B cell (primary cell): ENCODE results near the gene PCSK6. TPM values are rescaled to one million over a fixed set of nuclear protein-coding genes. Genes with fewer than 3 reads are reported as not detected.

ENCODE experiments used
- ATAC-seq: fragments of 200-7000 bp; cut with Tn5 transposase; one replicate; pipeline ENCODE4 v1.10.0; 2021; ENCODE audit warnings: low read depth, mild to moderate bottlenecking, moderate number of reproducible peaks, moderate library complexity
- CTCF ChIA-PET: fragments of 350-600 bp; sonication (Branson Sonifier 250); formaldehyde crosslinking; loops from one replicate; lab custom pipeline; 2021; ENCODE audit warnings: antibody characterized with exemption, inconsistent platforms; lab: Charles Lee
- POLR2A ChIA-PET: fragments of 350-600 bp; sonication (Branson Sonifier 250); formaldehyde crosslinking; loops from one replicate; lab custom pipeline; 2021; ENCODE audit warnings: antibody characterized with exemption; lab: Charles Lee
- DNase-seq: peaks from one replicate; pipeline ENCODE4 v3.0.0; 2013
- H2AFZ ChIP-seq: 2 replicates; pipeline ENCODE4 v1.6.1; 2012; ENCODE audit warnings: mild to moderate bottlenecking, low read depth, low read length; ENCODE audit not compliant: insufficient read depth, poor library complexity, severe bottlenecking
- H3K27ac ChIP-seq, 2 donors: 1 replicate in 1 of 2; 2 replicates in 1 of 2; pipeline ENCODE4 v1.5.1; 2012 to 2013; ENCODE audit warnings: low read length in 2 of 2, mild to moderate bottlenecking in 2 of 2, moderate library complexity in 1 of 2
- H3K27me3 ChIP-seq, 4 experiments: fragments of 200-600 bp in 1 of 4; sonication (generic) in 1 of 4; replicated peaks in 1 of 4; 1 replicate in 2 of 4; 2 replicates in 2 of 4; pipeline versions ENCODE4 v1.6.1 to v1.7.0; 2013 to 2016; ENCODE audit warnings: low read length in 3 of 4, mild to moderate bottlenecking in 2 of 4, mixed read lengths in 1 of 4, moderate library complexity in 1 of 4; ENCODE audit not compliant: insufficient read depth in 4 of 4, control insufficient read depth in 3 of 4; ENCODE audit errors: control extremely low read depth in 1 of 4
- H3K36me3 ChIP-seq, 2 experiments: replicated peaks in 1 of 2; 1 replicate in 1 of 2; 2 replicates in 1 of 2; pipeline versions ENCODE4 v1.6.1 to v1.7.1; 2013; ENCODE audit warnings: low read length in 1 of 2; ENCODE audit not compliant: insufficient read depth in 2 of 2, control insufficient read depth in 1 of 2; ENCODE audit errors: control extremely low read depth in 1 of 2, extremely low read depth in 1 of 2
- H3K4me1 ChIP-seq, 2 donors: fragments of 200-600 bp in 1 of 2; sonication (generic) in 1 of 2; 1 replicate in 1 of 2; 2 replicates in 1 of 2; pipeline versions ENCODE4 v1.5.1 to v1.6.1; 2013 to 2017; ENCODE audit warnings: low read length in 2 of 2; ENCODE audit not compliant: control insufficient read depth in 2 of 2, insufficient read depth in 2 of 2
- H3K4me2 ChIP-seq: replicated peaks from 2 replicates; pipeline ENCODE3; 2012; ENCODE audit warnings: mild to moderate bottlenecking, low read depth, low read length; ENCODE audit not compliant: poor library complexity, severe bottlenecking
- H3K4me3 ChIP-seq, 5 experiments: fragments of 200-600 bp in 1 of 5; sonication (generic) in 1 of 5; 1 replicate in 3 of 5; 2 replicates in 2 of 5; pipeline versions ENCODE4 v1.5.1 to v1.7.0; 2011 to 2016; ENCODE audit warnings: low read length in 4 of 5, mild to moderate bottlenecking in 4 of 5, low read depth in 2 of 5, control low read depth in 1 of 5, moderate library complexity in 1 of 5; ENCODE audit not compliant: insufficient read depth in 1 of 5; ENCODE audit errors: control extremely low read depth in 1 of 5, extremely low read depth in 1 of 5
- H3K79me2 ChIP-seq: fragments of 200-600 bp; sonication (generic); one replicate; pipeline ENCODE4 v1.6.0; 2016; ENCODE audit warnings: low read length; ENCODE audit not compliant: control insufficient read depth, insufficient read depth
- H3K9ac ChIP-seq: fragments of 200-600 bp; sonication (generic); 2 replicates; pipeline ENCODE4 v1.6.1; 2017; ENCODE audit warnings: mild to moderate bottlenecking, low read length, moderate library complexity
- H3K9me3 ChIP-seq, 3 donors: one replicate each; pipeline versions ENCODE4 v1.6.1 to v1.7.1; 2013; ENCODE audit warnings: low read length in 2 of 3; ENCODE audit not compliant: control insufficient read depth in 2 of 3, insufficient read depth in 1 of 3; ENCODE audit errors: control extremely low read depth in 1 of 3
- H4K20me1 ChIP-seq: 2 replicates; pipeline ENCODE4 v1.6.0; 2012; ENCODE audit warnings: mild to moderate bottlenecking, low read length; ENCODE audit not compliant: insufficient read depth, control insufficient read depth, poor library complexity, severe bottlenecking
- H3K27ac Mint-ChIP-seq: one replicate; pipeline ENCODE4 v1.8.0; 2021; ENCODE audit warnings: mixed read lengths
- H3K27me3 Mint-ChIP-seq: one replicate; pipeline ENCODE4 v1.8.0; 2021; ENCODE audit warnings: mixed read lengths
- H3K4me1 Mint-ChIP-seq: one replicate; pipeline ENCODE4 v1.8.0; 2021; ENCODE audit warnings: mixed read lengths
- H3K4me3 Mint-ChIP-seq: one replicate; pipeline ENCODE4 v1.8.0; 2021; ENCODE audit warnings: mixed read lengths
- H3K9me3 Mint-ChIP-seq: one replicate; pipeline ENCODE4 v1.8.0; 2022; ENCODE audit warnings: mixed read lengths; ENCODE audit not compliant: insufficient read depth
- CTCF ChIP-seq: fragments of 200-600 bp; IDR thresholded peaks from one replicate; pipeline ENCODE4 v1.8.0; 2022; ENCODE audit warnings: antibody characterized with exemption, mild to moderate bottlenecking
- EZH2 ChIP-seq: IDR thresholded peaks from 2 replicates; pipeline ENCODE4 v1.6.1; 2012; ENCODE audit warnings: borderline replicate concordance, low read depth, mild to moderate bottlenecking, moderate library complexity, low read length; ENCODE audit not compliant: insufficient read depth, poor library complexity, severe bottlenecking
- WGBS: methylation state at CpG from one replicate; pipeline ENCODE4 v1.1.5; 2013; ENCODE audit warnings: missing lambda C conversion rate; ENCODE audit not compliant: insufficient coverage; 5-methylcytosine and 5-hydroxymethylcytosine counted together
- intact Hi-C: fragments of 100-400 bp; cut with micrococcal nuclease; formaldehyde crosslinking; loops from one replicate; pipeline ENCODE4 v1.10.0; 2022
- polyA plus RNA-seq: library from polyadenylated mRNA; depleted of rRNA; stranded (reverse); fragments of >200 nt; gene quantifications from 2 replicates; pipeline ENCODE4 v1.2.3, GENCODE V29; 2012
- total RNA-seq, 2 donors: library from RNA; stranded (reverse); fragments of 120-200 nt in 1 of 2; gene quantifications; 1 replicate in 1 of 2; 2 replicates in 1 of 2; pipeline versions ENCODE4 v1.2.3 to v1.2.4, GENCODE V29; 2013 to 2022

PCSK6 gene
- total and polyA plus RNA-seq, 2 donors (not counting 1 experiment from before 2014, with no cell fraction given): 0.66 to 1.6 TPM

GRCh38 chr15:101528917-101529299, 39.4 kb upstream of the PCSK6 start:
- Histone ChIP-seq H3K36me3 (no peaks in the 10 kb centered on the region), H3K9me3 (no peaks in the 10 kb centered on the region), H3K4me2 (no peak overlapping the region), H3K4me1 (no peaks in the 10 kb centered on the region), H3K4me3 (no peak overlapping the region), H3K9ac (no peak overlapping the region), H3K27ac (no peak overlapping the region), H4K20me1 (no peaks in the 10 kb centered on the region), H2AFZ (no peak overlapping the region), H3K79me2 (no peaks in the 10 kb centered on the region), H3K27me3 (peaks cover 0 to 2% (median 0%) of the 10 kb centered on the region in 4 experiments)
- ATAC-seq (no peak), DNase-seq (no peak)
- POLR2A ChIA-PET: no interaction called here
- WGBS: 79% methylated on average over 4 of the region's 4 CpGs
- Mint-ChIP-seq H3K4me1 (no peaks in the 10 kb centered on the region), H3K27me3 (peaks cover 27% of the 10 kb centered on the region), H3K4me3 (no peak overlapping the region), H3K9me3 (no peaks in the 10 kb centered on the region), H3K27ac (no peak overlapping the region)
- no peak for TF ChIP-seq CTCF
- no peak for TF ChIP-seq EZH2
- intact Hi-C loops: no loop called here
- CTCF ChIA-PET: no interaction called here

- Histone ChIP-seq H3K4me1 (no peaks in the 10 kb centered on the region), H3K36me3 (no peaks in the 10 kb centered on the region), H3K9ac (no peak overlapping the region), H4K20me1 (no peaks in the 10 kb centered on the region), H3K27me3 (no peaks in the 10 kb centered on the region), H3K4me3 (no peak overlapping the region), H3K79me2 (no peaks in the 10 kb centered on the region), H3K9me3 (peaks cover 0 to 3% (median 0%) of the 10 kb centered on the region in 3 donors), H3K4me2 (no peak overlapping the region), H3K27ac (no peak overlapping the region), H2AFZ (no peak overlapping the region)
- CTCF ChIA-PET: no interaction called here
- ATAC-seq (no peak), DNase-seq (no peak)
- intact Hi-C loops: no loop called here
- POLR2A ChIA-PET: no interaction called here
- Mint-ChIP-seq H3K27me3 (peaks cover 31% of the 10 kb centered on the region), H3K9me3 (no peaks in the 10 kb centered on the region), H3K27ac (no peak overlapping the region), H3K4me1 (no peaks in the 10 kb centered on the region), H3K4me3 (no peak overlapping the region)
- WGBS: 83% methylated on average over 16 of the region's 18 CpGs
- TF ChIP-seq CTCF (no peak), EZH2 (no peak)
Observed at GRCh38 chr15:101528108-101528916, 38.8 kb upstream of the PCSK6 start.
